Lung (tissue), 12 donors: ENCODE data around the gene MYORG. TPM values are rescaled to one million over a fixed set of nuclear protein-coding genes. Genes with fewer than 3 reads are reported as not detected.

ENCODE experiments used
- ATAC-seq: fragments of 200-7000 bp; cut with Tn5 transposase; one replicate; pipeline ENCODE4 v1.9.1; 2020; ENCODE audit warnings: moderate number of reproducible peaks; ENCODE audit not compliant: insufficient read depth, low FRiP score
- DNase-seq, 3 donors: peaks; one replicate each; pipeline ENCODE4 v3.0.0-alpha.2; 2013 to 2017
- H3K27ac ChIP-seq, 2 donors: one replicate each; pipeline ENCODE4 v1.5.1; 2013; ENCODE audit warnings: mild to moderate bottlenecking in 2 of 2, moderate library complexity in 2 of 2, control low read depth in 1 of 2, inconsistent platforms in 1 of 2, low read depth in 1 of 2, low read length in 1 of 2
- H3K27me3 ChIP-seq, 3 donors: one replicate each; pipeline ENCODE4 v1.5.1; 2013; ENCODE audit warnings: low read length in 2 of 3; ENCODE audit not compliant: control insufficient read depth in 3 of 3, insufficient read depth in 3 of 3
- H3K36me3 ChIP-seq, 4 donors: one replicate each; pipeline ENCODE4 v1.5.1; 2013; ENCODE audit warnings: low read length in 4 of 4, mild to moderate bottlenecking in 1 of 4, moderate library complexity in 1 of 4; ENCODE audit not compliant: control insufficient read depth in 4 of 4, insufficient read depth in 4 of 4
- H3K4me1 ChIP-seq, 5 donors: one replicate each; pipeline ENCODE4 v1.5.1; 2013; ENCODE audit warnings: low read length in 5 of 5, mild to moderate bottlenecking in 2 of 5, moderate library complexity in 1 of 5; ENCODE audit not compliant: control insufficient read depth in 5 of 5, insufficient read depth in 5 of 5
- H3K4me3 ChIP-seq: one replicate; pipeline ENCODE4 v1.5.1; 2013; ENCODE audit warnings: mild to moderate bottlenecking, control low read depth, moderate library complexity
- H3K9ac ChIP-seq, 2 donors: one replicate each; pipeline ENCODE4 v1.5.1; 2013; ENCODE audit warnings: low read length in 2 of 2, control low read depth in 1 of 2; ENCODE audit not compliant: insufficient read depth in 1 of 2
- H3K9me3 ChIP-seq, 4 donors: one replicate each; pipeline ENCODE4 v1.5.1; 2013; ENCODE audit warnings: low read length in 3 of 4, mild to moderate bottlenecking in 1 of 4, moderate library complexity in 1 of 4; ENCODE audit not compliant: control insufficient read depth in 4 of 4, insufficient read depth in 3 of 4
- CTCF ChIP-seq: IDR thresholded peaks from 2 replicates; pipeline ENCODE4 v1.5.1; 2012; ENCODE audit warnings: mild to moderate bottlenecking; ENCODE audit errors: control extremely low read depth, extremely low read depth
- WGBS, 2 donors: extraction: QIAGEN DNeasy Blood & Tissue Kit; methylation state at CpG; one replicate each; pipeline ENCODE4 v1.1.7; 2013; 5-methylcytosine and 5-hydroxymethylcytosine counted together
- polyA plus RNA-seq, 2 donors: library from polyadenylated mRNA; stranded (reverse); fragments of 200-250 nt; gene quantifications; one replicate each; pipeline ENCODE4 v1.2.1, GENCODE V29; 2013
- total RNA-seq, 2 donors: library from RNA; depleted of rRNA in 1 of 2; stranded (reverse); fragments of >200 nt in 1 of 2; gene quantifications; one replicate each; pipeline ENCODE4 v1.2.1, GENCODE V29; 2014 to 2021
- donor health status: control.
- donor health status: control.
- donor health status: Bipolar disorder and iron deficiency.
- donor health status: healthy.
- donor health status: DM: yes; HTN: yes; CAD: no.

Gene MYORG
- total and polyA plus RNA-seq, 4 donors = 1.4 to 12.2 (median 4.9) TPM

GRCh38 chr9:34371886-34372466 lies 4.7 kb downstream of the MYORG start:
- no peak for DNase-seq
- H3K4me1 ChIP-seq = peaks cover 0 to 9% (median 4%) of the 10 kb centered on the region in 5 donors

DNA sequence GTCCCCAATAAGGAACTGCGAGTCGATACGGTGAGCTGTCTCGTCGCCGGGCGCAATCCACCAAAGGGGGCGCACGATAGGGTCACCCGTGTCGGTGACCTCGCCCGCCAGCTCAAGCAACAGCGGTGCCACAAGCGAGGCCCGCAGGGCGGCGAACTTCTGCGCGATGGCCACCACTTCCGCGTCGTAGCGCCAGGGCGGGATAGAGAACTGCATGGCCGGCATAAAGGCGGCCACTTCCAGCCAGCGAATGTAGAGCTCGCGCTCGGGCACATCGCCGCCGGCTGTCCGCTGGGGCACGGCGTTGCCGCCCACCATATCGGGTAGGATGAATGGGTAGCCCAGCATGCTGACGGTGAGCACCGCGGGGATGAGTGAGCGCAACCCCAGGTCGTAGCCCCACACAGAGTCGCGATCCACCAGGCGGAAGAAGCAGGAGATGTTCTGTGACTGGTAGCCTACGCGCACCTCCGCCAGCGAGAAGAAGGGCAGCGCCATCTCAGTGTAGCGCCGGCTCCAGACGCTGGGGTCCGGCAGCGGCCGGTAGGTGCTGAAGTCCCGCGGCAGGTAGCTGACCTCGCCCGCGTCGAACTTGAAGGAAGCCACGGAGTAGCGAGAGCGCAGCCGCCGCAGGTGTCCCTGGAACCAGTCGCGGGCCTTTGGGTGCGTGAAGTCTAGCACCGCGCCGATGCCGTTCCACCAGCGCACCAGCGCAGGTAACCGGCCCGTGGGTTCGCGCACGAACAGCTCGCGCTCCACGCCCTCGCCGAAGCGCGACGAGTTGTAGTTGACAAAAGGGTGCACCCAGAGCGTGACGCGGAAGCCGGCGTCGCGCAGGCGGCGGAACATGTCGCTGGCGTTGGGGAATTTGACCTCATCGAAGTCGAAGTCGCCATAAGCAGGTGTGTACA lies 5.5 kb downstream of the MYORG start:
- DNase-seq (peak in 2 of 3 donors; percentile 13 to 21), ATAC-seq (no peak)
- H3K27me3 ChIP-seq = peaks cover 0 to 49% (median 29%) of the 10 kb centered on the region in 3 donors
- peaks cover 0 to 2% (median 0%) of the 10 kb centered on the region in 4 donors for H3K36me3 ChIP-seq
- H3K27ac ChIP-seq = no peak overlapping the region
- H3K4me1 ChIP-seq = peaks cover 0 to 6% (median 4%) of the 10 kb centered on the region in 5 donors
- 80 to 82% methylated on average over 104 to 105 of the region's 105 CpGs for WGBS, 2 donors
- H3K9me3 ChIP-seq = peaks cover 0 to 9% (median 0%) of the 10 kb centered on the region in 4 donors
- TF ChIP-seq CTCF = no peak
- H3K9ac ChIP-seq = no peak overlapping the region
- H3K4me3 ChIP-seq = no peak overlapping the region

More at GRCh38 chr9:34371886-34372466, 4.7 kb downstream of the MYORG start:
- no peak overlapping the region for H3K27ac ChIP-seq
- H3K9ac ChIP-seq = no peak overlapping the region
- whole genome bisulfite sequencing, 2 donors = 92% methylated on average over 60 of the region's 60 CpGs
- H3K9me3 ChIP-seq = peaks cover 0 to 9% (median 0%) of the 10 kb centered on the region in 4 donors
- ATAC-seq = no peak
- no peak for TF ChIP-seq CTCF
- H3K27me3 ChIP-seq = peaks cover 0 to 49% (median 29%) of the 10 kb centered on the region in 3 donors
- no peak overlapping the region for H3K4me3 ChIP-seq
- peaks cover 0 to 2% (median 0%) of the 10 kb centered on the region in 4 donors for H3K36me3 ChIP-seq

GRCh38 chr9:34370335-34370969 lies 6.2 kb downstream of the MYORG start:
- Histone ChIP-seq H3K27ac (no peak overlapping the region), H3K4me1 (peaks cover 0 to under 1% (median 0%) of the 10 kb centered on the region in 5 donors), H3K4me3 (no peak overlapping the region), H3K9ac (no peak overlapping the region), H3K27me3 (peaks cover 0 to 42% (median 21%) of the 10 kb centered on the region in 3 donors), H3K36me3 (peaks cover 0 to 2% (median 0%) of the 10 kb centered on the region in 4 donors), H3K9me3 (peaks cover 0 to 9% (median 0%) of the 10 kb centered on the region in 4 donors)
- 83 to 86% methylated on average over 23 of the region's 23 CpGs for WGBS, 2 donors
- ATAC-seq = no peak
- no peak for DNase-seq
- no peak for TF ChIP-seq CTCF
